Tibial artery (tissue), 4 donors: ENCODE results near the gene MEIS2.

Experiments used
- DNase-seq, 2 donors: peaks; one replicate each; pipeline ENCODE4 v3.0.0-alpha.2; 2019
- H3K27ac ChIP-seq, 2 donors: fragments of 200-600 bp; sonication (generic) in 1 of 2; 1 replicate in 1 of 2; 2 replicates in 1 of 2; pipeline ENCODE4 v1.5.1; 2018 to 2019; ENCODE audit warnings: mild to moderate bottlenecking in 1 of 2
- H3K27me3 ChIP-seq, 2 donors: fragments of 200-600 bp; sonication (generic) in 1 of 2; one replicate each; pipeline versions ENCODE4 v1.5.1 to v1.6.0; 2016 to 2019
- H3K36me3 ChIP-seq, 3 donors: fragments of 200-600 bp; sonication (generic) in 2 of 3; one replicate each; pipeline ENCODE4 v1.5.1; 2016 to 2019; ENCODE audit warnings: mild to moderate bottlenecking in 2 of 3
- H3K4me1 ChIP-seq, 4 donors: fragments of 200-600 bp; sonication (generic) in 2 of 4; 1 replicate in 3 of 4; 2 replicates in 1 of 4; pipeline ENCODE4 v1.5.1; 2016 to 2019
- H3K4me3 ChIP-seq, 2 donors: fragments of 200-600 bp; sonication (generic) in 1 of 2; 1 replicate in 1 of 2; 2 replicates in 1 of 2; pipeline ENCODE4 v1.5.1; 2018 to 2019; ENCODE audit warnings: mild to moderate bottlenecking in 2 of 2
- H3K9me3 ChIP-seq, 3 donors: fragments of 200-600 bp; sonication (generic) in 1 of 3; one replicate each; pipeline ENCODE4 v1.5.1; 2016 to 2019
- CTCF ChIP-seq, 2 experiments: fragments of 200-600 bp in 1 of 2; fragments of 450-650 bp in 1 of 2; IDR thresholded peaks; one replicate each; pipeline ENCODE4 v1.5.1; 2017 to 2019; ENCODE audit warnings: antibody characterized with exemption in 2 of 2, mild to moderate bottlenecking in 1 of 2, moderate library complexity in 1 of 2
- intact Hi-C: fragments of 100-400 bp; cut with DNase I; formaldehyde crosslinking; loops from one replicate; pipeline ENCODE4 v1.15.0; 2023; ENCODE audit warnings: low total_unique reads

The MEIS2 gene

GRCh38 chr15:36845270-36845669 lies 255.1 kb downstream of the MEIS2 start:
- intact Hi-C loops, result no loop called here
- no peaks in the 10 kb centered on the region for H3K9me3 ChIP-seq
- H3K36me3 ChIP-seq, result no peaks in the 10 kb centered on the region
- no peak overlapping the region for H3K4me3 ChIP-seq
- H3K27me3 ChIP-seq, result no peaks in the 10 kb centered on the region
- TF ChIP-seq CTCF (IDR thresholded peaks at IDR 0.05), result no peak
- no peaks in the 10 kb centered on the region for H3K4me1 ChIP-seq
- no peak for DNase-seq
- no peak overlapping the region for H3K27ac ChIP-seq

DNA sequence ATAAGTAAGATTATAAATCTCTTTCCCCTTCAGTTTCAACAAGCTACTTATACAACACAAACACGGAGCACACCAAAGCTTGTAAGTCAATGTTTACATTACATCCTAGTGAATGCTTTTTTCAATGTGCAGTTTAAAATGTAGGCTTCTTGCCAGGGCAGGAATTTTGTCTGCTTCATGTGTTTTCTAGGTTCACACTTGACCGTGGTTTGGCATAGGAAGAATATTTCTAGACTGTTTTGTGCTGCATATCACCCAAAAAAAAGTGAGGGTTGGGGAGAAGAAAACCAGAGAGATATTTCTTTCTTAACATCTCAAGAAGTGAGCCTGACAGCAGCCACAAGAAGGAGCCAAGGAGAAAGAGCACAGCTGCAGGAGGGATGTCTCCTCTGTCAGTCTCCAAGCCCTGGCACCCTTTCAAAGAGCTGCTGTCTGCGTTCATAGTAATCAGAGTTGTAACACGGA lies 255.8 kb downstream of the MEIS2 start:
- DNase-seq, result no peak
- Histone ChIP-seq H3K4me1 (no peaks in the 10 kb centered on the region), H3K36me3 (no peaks in the 10 kb centered on the region), H3K4me3 (no peak overlapping the region), H3K27me3 (no peaks in the 10 kb centered on the region), H3K27ac (no peak overlapping the region), H3K9me3 (no peaks in the 10 kb centered on the region)
- TF ChIP-seq CTCF (IDR thresholded peaks at IDR 0.05), result no peak
- intact Hi-C loops, result no loop called here

DNA sequence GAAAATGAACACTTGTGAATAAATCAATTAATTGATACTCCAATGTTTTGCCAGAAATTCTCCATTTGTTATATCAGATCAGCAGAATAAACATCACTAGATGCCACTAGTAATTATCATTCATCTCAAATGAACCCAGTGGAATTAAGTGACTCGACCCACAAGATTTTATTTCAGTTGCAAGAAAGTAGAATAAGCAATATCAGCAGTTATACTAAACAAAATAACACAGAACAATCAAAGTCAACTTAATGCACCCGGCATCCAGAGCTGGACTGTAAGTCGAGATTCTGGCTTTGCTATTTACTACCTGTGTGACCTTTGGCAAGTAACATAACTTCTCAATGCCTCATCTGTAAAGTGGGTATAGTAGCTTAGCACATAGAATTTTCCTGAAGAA lies 256.5 kb downstream of the MEIS2 start:
- no peak overlapping the region for H3K4me3 ChIP-seq
- H3K27me3 ChIP-seq, result no peaks in the 10 kb centered on the region
- H3K9me3 ChIP-seq, result no peaks in the 10 kb centered on the region
- TF ChIP-seq CTCF (IDR thresholded peaks at IDR 0.05), result no peak
- intact Hi-C loops, result no loop called here
- no peaks in the 10 kb centered on the region for H3K4me1 ChIP-seq
- no peaks in the 10 kb centered on the region for H3K36me3 ChIP-seq
- DNase-seq, result no peak
- no peak overlapping the region for H3K27ac ChIP-seq

- intact Hi-C loops, result no loop called here
- Histone ChIP-seq H3K9me3 (no peaks in the 10 kb centered on the region), H3K27me3 (no peaks in the 10 kb centered on the region), H3K27ac (no peak overlapping the region), H3K4me1 (no peaks in the 10 kb centered on the region), H3K36me3 (no peaks in the 10 kb centered on the region), H3K4me3 (no peak overlapping the region)
- TF ChIP-seq CTCF (IDR thresholded peaks at IDR 0.05), result no peak
- no peak for DNase-seq
These were observed 259.2 kb downstream of the MEIS2 start for GRCh38 chr15:36841193-36841592.
